GM10248 (cell line): Measurements from ENCODE around the gene POT1.

Experiments used
- CTCF ChIA-PET: fragments of 300-600 bp; sonication (Branson Sonifier 250); formaldehyde crosslinking; extraction: SDS; loops from one replicate; lab custom pipeline; 2021; ENCODE audit warnings: antibody characterized with exemption; lab: Yijun Ruan, JAX
- POLR2A ChIA-PET: fragments of 350-650 bp; sonication (Branson Sonifier 250); formaldehyde crosslinking; extraction: SDS; loops from one replicate; lab custom pipeline; 2020; ENCODE audit warnings: antibody characterized with exemption; lab: Yijun Ruan, JAX
- DNase-seq: peaks from one replicate; pipeline ENCODE4 v3.0.0; 2012; ENCODE audit errors: extremely low spot score
- CTCF ChIP-seq: IDR thresholded peaks from 2 replicates; pipeline ENCODE4 v1.5.1; 2012; ENCODE audit warnings: mild to moderate bottlenecking, low read depth; ENCODE audit errors: extremely low read depth, missing control alignments, control extremely low read depth

POT1 gene

GRCh38 chr7:124810605-124811004 lies 119.0 kb downstream of the POT1 start:
- no peak for DNase-seq
- ChIA-PET POLR2A (no interaction called here), CTCF (interaction anchor here (1.2 to 1.5 kb wide), 2 partner anchors 9 to 17 kb away, joined by 3 to 4 read pairs; no protein-coding TSS in a partner anchor)
- TF ChIP-seq CTCF: no peak

- no peak for DNase-seq
- POLR2A ChIA-PET: no interaction called here
- CTCF ChIA-PET: no interaction called here
- TF ChIP-seq CTCF: no peak
Observed at GRCh38 chr7:124808206-124808605, 121.4 kb downstream of the POT1 start.

- TF ChIP-seq CTCF: no peak
- no peak for DNase-seq
- ChIA-PET CTCF (no interaction called here), POLR2A (no interaction called here)
Observed at GRCh38 chr7:124801330-124801895, 128.2 kb downstream of the POT1 start.

- no peak for DNase-seq
- ChIA-PET CTCF (no interaction called here), POLR2A (no interaction called here)
- TF ChIP-seq CTCF: no peak
Observed at GRCh38 chr7:124800386-124800785, 129.2 kb downstream of the POT1 start.

GRCh38 chr7:124799448-124799847 lies 130.2 kb downstream of the POT1 start:
- DNase-seq: no peak
- ChIA-PET CTCF (no interaction called here), POLR2A (no interaction called here)
- no peak for TF ChIP-seq CTCF

GRCh38 chr7:124796771-124797170 lies 132.9 kb downstream of the POT1 start:
- no peak for DNase-seq
- POLR2A ChIA-PET: no interaction called here
- CTCF ChIA-PET: interaction anchor here (1.3 to 1.9 kb wide), 2 partner anchors 11 to 15 kb away, joined by 3 to 4 read pairs; no protein-coding TSS in a partner anchor
- TF ChIP-seq CTCF: no peak
